ENCODE results near the gene AK3. TPM values are rescaled to one million over a fixed set of nuclear protein-coding genes. Genes with fewer than 3 reads are reported as not detected.
A peak's percentile ranks its signal among the peaks of the same experiment; 100 is the strongest.

The AK3 gene
- total and polyA plus RNA-seq, 2 experiments from 2014 or later, result 62.8 to 80.4 TPM

DNA sequence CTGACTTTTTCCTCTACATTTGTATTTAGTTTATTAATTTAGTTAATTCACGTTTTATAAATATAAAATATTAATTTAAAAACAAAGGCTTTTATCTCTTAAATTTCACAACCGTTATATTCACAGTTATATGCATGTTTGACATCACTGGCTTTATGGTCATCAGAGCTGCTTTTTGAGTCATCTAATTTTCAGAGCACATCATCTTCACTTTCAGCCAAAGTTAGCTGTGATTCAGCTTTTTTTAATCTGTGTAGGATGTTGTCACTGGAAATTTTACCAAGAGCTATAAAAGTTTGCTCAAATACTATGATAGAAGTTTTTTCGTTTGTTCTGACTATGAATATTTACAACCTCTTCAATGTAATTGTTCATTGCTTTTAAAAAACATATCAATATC, 49.2 kb downstream of the AK3 start:
- TF ChIP-seq EZH2 (IDR thresholded peaks at IDR 0.05; ENCODE audit: insufficient read depth, poor library complexity, severe bottlenecking) (no peak), EZH2phosphoT487 (IDR thresholded peaks at IDR 0.05; ENCODE audit: insufficient read depth, low read depth) (no peak)
- 4 to 5% methylated on average over 3 of the region's 3 CpGs for WGBS, 2 experiments (ENCODE audit: low coverage in 1 of 2, low lambda C conversion rate in 2 of 2, missing lambda C conversion rate in 2 of 2)
- Histone ChIP-seq H3K4me3 (no peak overlapping the region), H3F3A (ENCODE audit: insufficient read depth) (peaks cover 45% of the 10 kb centered on the region), H3K4me2 (ENCODE audit: unreplicated experiment) (peak overlapping the region; percentile 53), H3K27ac (peak overlapping the region; percentile 72), H3K9me2 (ENCODE audit: insufficient read depth) (no peaks in the 10 kb centered on the region), H3K36me3 (ENCODE audit: low read depth) (peaks cover 19% of the 10 kb centered on the region), H3K4me1 (ENCODE audit: insufficient read depth) (peaks cover 34% of the 10 kb centered on the region), H3K9me3 (ENCODE audit: low read depth) (no peaks in the 10 kb centered on the region), H2AFZ (no peak overlapping the region), H4K20me1 (ENCODE audit: insufficient read depth) (no peaks in the 10 kb centered on the region), H3K27me3 (replicated peaks; ENCODE audit: insufficient read depth) (no peaks in the 10 kb centered on the region), H3K9ac (peak overlapping the region; percentile 31; the same call in 1 of the 2 replicates), H3K79me2 (ENCODE audit: insufficient read depth) (peaks cover 83% of the 10 kb centered on the region)
- in situ Hi-C loops (cut with MboI), result no loop called here
- peak; percentile 95 for DNase-seq

DNA sequence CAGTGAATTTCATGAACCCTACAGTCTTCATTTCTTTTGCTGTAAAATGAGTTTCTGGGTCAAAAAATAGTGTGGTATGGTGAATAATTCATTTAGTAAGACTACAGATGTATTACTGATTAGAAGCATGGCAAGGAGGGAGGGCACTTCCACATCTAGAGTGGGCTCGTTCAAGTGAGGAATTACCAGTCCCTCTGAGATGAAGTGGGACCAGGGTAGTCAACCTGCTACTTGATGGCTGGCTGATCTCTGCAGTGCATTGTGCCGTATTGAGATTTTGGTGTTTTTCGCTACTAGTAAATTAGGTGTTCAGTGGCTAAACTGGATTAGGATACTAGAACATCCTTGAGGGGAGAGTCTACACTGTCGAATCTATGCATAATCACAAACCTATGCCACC, 50.9 kb downstream of the AK3 start:
- TF ChIP-seq EZH2phosphoT487 (IDR thresholded peaks at IDR 0.05; ENCODE audit: insufficient read depth, low read depth) (no peak), EZH2 (IDR thresholded peaks at IDR 0.05; ENCODE audit: insufficient read depth, poor library complexity, severe bottlenecking) (no peak)
- Histone ChIP-seq H3K4me2 (ENCODE audit: unreplicated experiment) (peak overlapping the region; percentile 42), H3K9ac (peak overlapping the region; percentile 10; the same call in 1 of the 2 replicates), H3K4me3 (no peak overlapping the region), H3K27me3 (replicated peaks; ENCODE audit: insufficient read depth) (no peaks in the 10 kb centered on the region), H3F3A (ENCODE audit: insufficient read depth) (peaks cover 42% of the 10 kb centered on the region), H3K79me2 (ENCODE audit: insufficient read depth) (peaks cover 83% of the 10 kb centered on the region), H3K27ac (peak overlapping the region; percentile 58), H4K20me1 (ENCODE audit: insufficient read depth) (no peaks in the 10 kb centered on the region), H3K4me1 (ENCODE audit: insufficient read depth) (peaks cover 34% of the 10 kb centered on the region), H3K36me3 (ENCODE audit: low read depth) (peaks cover 34% of the 10 kb centered on the region), H2AFZ (no peak overlapping the region), H3K9me2 (ENCODE audit: insufficient read depth) (no peaks in the 10 kb centered on the region), H3K9me3 (ENCODE audit: low read depth) (no peaks in the 10 kb centered on the region)
- in situ Hi-C loops (cut with MboI), result no loop called here
- WGBS, 2 experiments (ENCODE audit: low coverage in 1 of 2, low lambda C conversion rate in 2 of 2, missing lambda C conversion rate in 2 of 2), result 96 to 100% methylated on average over 4 of the region's 4 CpGs
- DNase-seq, result no peak

DNA sequence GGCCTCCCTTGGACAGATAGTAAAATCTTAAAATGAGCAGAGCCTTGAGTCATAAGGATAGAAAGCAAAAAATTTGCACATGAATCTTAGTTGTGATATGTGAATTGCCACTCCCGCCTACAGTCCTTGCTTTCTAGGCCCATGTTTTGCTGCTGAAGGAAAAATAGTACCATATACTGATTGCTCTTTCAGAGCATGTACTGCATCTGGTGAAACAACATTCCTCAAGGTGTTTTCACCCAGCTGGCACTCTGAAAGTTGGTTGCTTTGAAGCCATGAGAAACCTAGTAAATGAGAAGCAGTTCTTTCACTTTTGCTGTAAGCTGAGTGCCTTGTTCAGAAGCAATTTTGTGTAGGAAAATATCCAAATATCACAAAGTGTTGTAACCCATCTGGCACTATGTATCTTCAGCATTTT, 51.3 kb downstream of the AK3 start:
- 45 to 55% methylated on average over 1 of the region's 1 CpG for WGBS, 2 experiments (ENCODE audit: low coverage in 1 of 2, low lambda C conversion rate in 2 of 2, missing lambda C conversion rate in 2 of 2)
- Histone ChIP-seq H4K20me1 (ENCODE audit: insufficient read depth) (no peaks in the 10 kb centered on the region), H3F3A (ENCODE audit: insufficient read depth) (peaks cover 42% of the 10 kb centered on the region), H3K9ac (peak overlapping the region; percentile 10; the same call in 1 of the 2 replicates), H3K4me1 (ENCODE audit: insufficient read depth) (peaks cover 34% of the 10 kb centered on the region), H3K4me3 (no peak overlapping the region), H3K79me2 (ENCODE audit: insufficient read depth) (peaks cover 83% of the 10 kb centered on the region), H3K9me3 (ENCODE audit: low read depth) (no peaks in the 10 kb centered on the region), H3K36me3 (ENCODE audit: low read depth) (peaks cover 37% of the 10 kb centered on the region), H3K27me3 (replicated peaks; ENCODE audit: insufficient read depth) (no peaks in the 10 kb centered on the region), H3K4me2 (ENCODE audit: unreplicated experiment) (peak overlapping the region; percentile 42), H3K27ac (peak overlapping the region; percentile 58), H3K9me2 (ENCODE audit: insufficient read depth) (no peaks in the 10 kb centered on the region), H2AFZ (no peak overlapping the region)
- peak; percentile 74 for DNase-seq
- in situ Hi-C loops (cut with MboI), result no loop called here
- no peak for TF ChIP-seq EZH2phosphoT487 (IDR thresholded peaks at IDR 0.05; ENCODE audit: insufficient read depth, low read depth)
- TF ChIP-seq EZH2 (IDR thresholded peaks at IDR 0.05; ENCODE audit: insufficient read depth, poor library complexity, severe bottlenecking), result no peak

DNA sequence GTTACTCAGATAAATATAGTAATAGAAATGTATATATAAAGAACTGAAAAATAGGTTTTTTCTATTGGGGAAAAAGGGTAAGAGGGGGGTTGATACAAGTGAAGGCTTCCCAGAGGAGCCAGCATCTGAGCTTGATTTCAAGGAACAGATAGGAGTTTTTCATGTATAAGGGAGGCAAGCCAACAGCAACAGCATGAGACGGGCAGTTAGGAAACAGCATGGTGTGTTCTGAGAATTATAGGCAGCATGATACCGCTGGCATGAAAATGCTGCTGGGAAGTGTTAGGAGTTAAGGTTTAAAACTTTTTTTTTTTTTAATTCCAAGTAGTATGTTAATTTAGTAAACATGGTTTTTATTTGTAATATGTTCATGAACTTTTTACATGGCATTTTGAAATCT, 52.0 kb downstream of the AK3 start:
- Histone ChIP-seq H3K9ac (peak overlapping the region; percentile 10; the same call in 1 of the 2 replicates), H3F3A (ENCODE audit: insufficient read depth) (peaks cover 42% of the 10 kb centered on the region), H3K36me3 (ENCODE audit: low read depth) (peaks cover 37% of the 10 kb centered on the region), H3K4me2 (ENCODE audit: unreplicated experiment) (peak overlapping the region; percentile 42), H3K9me3 (ENCODE audit: low read depth) (no peaks in the 10 kb centered on the region), H3K27ac (peak overlapping the region; percentile 58), H4K20me1 (ENCODE audit: insufficient read depth) (no peaks in the 10 kb centered on the region), H3K9me2 (ENCODE audit: insufficient read depth) (no peaks in the 10 kb centered on the region), H3K4me1 (ENCODE audit: insufficient read depth) (peaks cover 34% of the 10 kb centered on the region), H3K79me2 (ENCODE audit: insufficient read depth) (peaks cover 83% of the 10 kb centered on the region), H3K27me3 (replicated peaks; ENCODE audit: insufficient read depth) (no peaks in the 10 kb centered on the region), H3K4me3 (no peak overlapping the region), H2AFZ (no peak overlapping the region)
- in situ Hi-C loops (cut with MboI), result no loop called here
- 58 to 69% methylated on average over 2 of the region's 2 CpGs for WGBS, 2 experiments (ENCODE audit: low coverage in 1 of 2, low lambda C conversion rate in 2 of 2, missing lambda C conversion rate in 2 of 2)
- TF ChIP-seq EZH2 (IDR thresholded peaks at IDR 0.05; ENCODE audit: insufficient read depth, poor library complexity, severe bottlenecking) (no peak), EZH2phosphoT487 (IDR thresholded peaks at IDR 0.05; ENCODE audit: insufficient read depth, low read depth) (no peak)
- peak; percentile 10 for DNase-seq
